Hepatocyte (in vitro differentiated cells): ENCODE measurements around the gene MEIOC. TPM values are rescaled to one million over a fixed set of nuclear protein-coding genes. Genes with fewer than 3 reads are reported as not detected.

Source experiments
- DNase-seq: peaks from one replicate; pipeline ENCODE4 v3.0.0-alpha.2; 2016; ENCODE audit warnings: low spot score
- H2AFZ ChIP-seq: fragments of 200-600 bp; sonication (generic); 2 replicates; pipeline ENCODE4 v1.6.0; 2016; ENCODE audit warnings: antibody characterized with exemption, mild to moderate bottlenecking
- H3K27ac ChIP-seq: fragments of 200-600 bp; sonication (generic); 2 replicates; pipeline ENCODE4 v1.5.1; 2016; ENCODE audit warnings: mild to moderate bottlenecking
- H3K27me3 ChIP-seq: fragments of 200-600 bp; sonication (generic); 2 replicates; pipeline ENCODE4 v1.6.1; 2016
- H3K36me3 ChIP-seq: fragments of 200-600 bp; sonication (generic); replicated peaks from 2 replicates; pipeline ENCODE4 v1.5.1; 2016; ENCODE audit warnings: low read depth; ENCODE audit not compliant: insufficient read depth
- H3K4me1 ChIP-seq: fragments of 200-600 bp; sonication (generic); 2 replicates; pipeline ENCODE4 v1.5.1; 2016; ENCODE audit warnings: mild to moderate bottlenecking, moderate library complexity; ENCODE audit not compliant: insufficient read depth
- H3K4me2 ChIP-seq: fragments of 200-600 bp; sonication (generic); 2 replicates; pipeline ENCODE4 v1.6.0; 2016
- H3K4me3 ChIP-seq: fragments of 200-600 bp; sonication (generic); 2 replicates; pipeline ENCODE4 v1.5.1; 2016; ENCODE audit warnings: mild to moderate bottlenecking
- H3K79me2 ChIP-seq: fragments of 200-600 bp; sonication (generic); 2 replicates; pipeline ENCODE4 v1.6.0; 2017; ENCODE audit warnings: mild to moderate bottlenecking
- H3K9me2 ChIP-seq: fragments of 200-600 bp; sonication (generic); replicated peaks from 2 replicates; pipeline ENCODE4 v1.6.0; 2017; ENCODE audit warnings: mild to moderate bottlenecking; ENCODE audit not compliant: insufficient read depth
- H3K9me3 ChIP-seq: fragments of 200-600 bp; sonication (generic); 2 replicates; pipeline ENCODE4 v1.5.1; 2016; ENCODE audit warnings: low read depth, mild to moderate bottlenecking
- H4K20me1 ChIP-seq: fragments of 200-600 bp; sonication (generic); 2 replicates; pipeline ENCODE4 v1.6.0; 2016; ENCODE audit warnings: mild to moderate bottlenecking; ENCODE audit not compliant: insufficient read depth, poor library complexity, severe bottlenecking
- CTCF ChIP-seq: fragments of 200-600 bp; sonication (generic); IDR thresholded peaks from 2 replicates; pipeline ENCODE4 v1.5.1; 2016; ENCODE audit warnings: antibody characterized with exemption, mild to moderate bottlenecking; ENCODE audit not compliant: poor library complexity
- EZH2 ChIP-seq: fragments of 200-600 bp; sonication (generic); IDR thresholded peaks from 2 replicates; pipeline ENCODE4 v1.6.1; 2016; ENCODE audit warnings: antibody characterized with exemption, mild to moderate bottlenecking, borderline replicate concordance
- EZH2phosphoT487 ChIP-seq: fragments of 200-600 bp; sonication (generic); IDR thresholded peaks from one replicate; pipeline ENCODE4 v1.6.1; 2018; ENCODE audit warnings: antibody characterized with exemption, mild to moderate bottlenecking, low read depth, moderate library complexity; ENCODE audit not compliant: unreplicated experiment, severe bottlenecking
- WGBS: methylation state at CpG from one replicate; pipeline ENCODE4 v1.1.6; 2016; ENCODE audit warnings: low lambda C conversion rate; ENCODE audit errors: missing lambda C conversion rate; 5-methylcytosine and 5-hydroxymethylcytosine counted together
- polyA plus RNA-seq: library from polyadenylated mRNA; unstranded; fragments of >200 nt; fragmentation: Nextera tagmentation; extraction: Ambion mirVana; gene quantifications from 2 replicates; pipeline ENCODE4 v1.2.1, GENCODE V29; 2016
- total RNA-seq: library from RNA; depleted of rRNA; stranded (reverse); fragments of >200 nt; gene quantifications from 2 replicates; pipeline ENCODE4 v1.2.3, GENCODE V29; 2014

The MEIOC gene
- total and polyA plus RNA-seq, 2 experiments from 2014 or later = 0.13 to 0.18 TPM

DNA sequence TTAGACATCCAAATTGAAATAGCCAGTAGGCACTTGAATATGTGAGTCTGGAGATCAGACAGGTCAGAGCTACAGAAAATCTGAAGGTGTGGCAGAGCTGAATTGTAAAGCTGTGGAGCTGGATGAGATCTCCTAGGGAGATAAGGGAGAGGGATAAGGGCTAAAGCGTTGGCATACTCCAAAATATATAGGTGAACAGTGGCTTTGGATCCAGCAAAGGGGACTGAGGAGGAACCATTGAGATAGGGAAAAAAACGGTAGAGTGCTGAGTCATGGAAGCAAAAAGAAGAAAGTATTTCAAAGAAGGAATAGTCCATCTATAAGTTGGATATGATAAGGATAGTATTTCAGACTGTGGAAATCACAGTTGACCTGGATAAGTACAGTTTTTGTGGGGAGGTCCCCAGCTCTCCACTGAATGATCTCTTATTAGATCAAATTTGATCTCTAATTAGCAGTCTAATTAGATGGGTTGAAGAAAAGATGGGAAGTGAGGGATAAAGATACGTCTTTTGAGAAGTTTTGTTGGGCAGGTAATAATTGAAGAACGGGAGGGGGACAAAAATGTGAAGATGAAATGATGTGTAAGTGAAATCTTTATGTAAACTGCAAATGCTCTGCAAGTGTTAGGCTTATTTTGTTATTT lies 51.6 kb downstream of the MEIOC start:
- Histone ChIP-seq H3K79me2 (peaks cover 12% of the 10 kb centered on the region), H3K9me2 (no peaks in the 10 kb centered on the region), H3K4me1 (peaks cover 3% of the 10 kb centered on the region), H3K4me3 (peak overlapping the region; percentile 31), H3K27me3 (no peaks in the 10 kb centered on the region), H3K4me2 (peak overlapping the region; percentile 79), H3K36me3 (no peaks in the 10 kb centered on the region), H2AFZ (peak overlapping the region; percentile 94), H3K27ac (peak overlapping the region; percentile 72), H4K20me1 (no peaks in the 10 kb centered on the region), H3K9me3 (no peaks in the 10 kb centered on the region)
- TF ChIP-seq EZH2 (no peak), CTCF (no peak), EZH2phosphoT487 (no peak)
- no peak for DNase-seq
- WGBS = 39% methylated on average over 4 of the region's 4 CpGs

- WGBS = 2% methylated on average over 52 of the region's 52 CpGs
Observed at GRCh38 chr17:44708401-44709263, 52.4 kb downstream of the MEIOC start, which contains the start of gene DBF4B. DBF4B (plus strand) TSS chr17:44708665; CDS start chr17:44708821, 156 bp downstream.

DNA sequence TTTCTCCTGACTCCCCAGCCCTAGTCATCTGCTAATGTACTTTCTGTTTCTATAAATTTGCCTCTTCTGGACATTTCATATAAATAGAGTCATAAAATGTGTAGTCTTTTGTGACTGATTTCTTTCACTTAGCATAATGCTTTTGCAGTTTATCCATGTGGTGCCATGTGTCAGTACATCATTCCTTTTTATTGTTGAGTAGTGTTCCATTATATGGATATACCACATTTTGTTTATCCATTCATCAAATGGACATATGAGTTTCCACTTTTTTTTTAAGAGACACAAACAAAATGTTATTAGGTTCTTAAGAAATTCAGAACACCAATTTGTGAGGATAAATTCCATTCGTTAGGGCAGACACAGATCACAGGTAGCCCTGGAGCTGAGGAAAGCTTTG lies 63.2 kb downstream of the MEIOC start:
- DNase-seq = no peak
- 88% methylated on average over 1 of the region's 1 CpG for WGBS
- Histone ChIP-seq H3K27ac (no peak overlapping the region), H3K4me1 (no peaks in the 10 kb centered on the region), H3K9me2 (no peaks in the 10 kb centered on the region), H3K4me3 (no peak overlapping the region), H3K9me3 (no peaks in the 10 kb centered on the region), H3K4me2 (no peak overlapping the region), H2AFZ (no peak overlapping the region), H3K36me3 (no peaks in the 10 kb centered on the region), H3K79me2 (no peaks in the 10 kb centered on the region), H3K27me3 (no peaks in the 10 kb centered on the region), H4K20me1 (no peaks in the 10 kb centered on the region)
- no peak for TF ChIP-seq EZH2
- no peak for TF ChIP-seq EZH2phosphoT487
- no peak for TF ChIP-seq CTCF

More at GRCh38 chr17:44708401-44709263, 52.4 kb downstream of the MEIOC start, which contains the start of gene DBF4B:
- Histone ChIP-seq H3K9me2 (no peaks in the 10 kb centered on the region), H3K4me3 (peak within 1 kb of the TSS; percentile 50), H3K27me3 (no peaks in the 10 kb centered on the region), H3K36me3 (no peaks in the 10 kb centered on the region), H3K4me2 (peak within 1 kb of the TSS; percentile 79), H3K4me1 (peaks cover 3% of the 10 kb centered on the region), H3K79me2 (peaks cover 12% of the 10 kb centered on the region), H2AFZ (peak within 1 kb of the TSS; percentile 94), H4K20me1 (no peaks in the 10 kb centered on the region), H3K9me3 (no peaks in the 10 kb centered on the region), H3K27ac (peak within 1 kb of the TSS; percentile 72)
- peak; percentile 89 for DNase-seq
- no peak for TF ChIP-seq EZH2
- no peak for TF ChIP-seq EZH2phosphoT487
- TF ChIP-seq CTCF = no peak
